Measurements from ENCODE around the gene SEPTIN8. TPM values are rescaled to one million over a fixed set of nuclear protein-coding genes. Genes with fewer than 3 reads are reported as not detected.
A peak's percentile ranks its signal among the peaks of the same experiment; 100 is the strongest.

Gene SEPTIN8
- polyA plus RNA-seq, 1 donor (not counting 4 experiments of a cell fraction or from before 2014, with no cell fraction given): 46.4 TPM

DNA sequence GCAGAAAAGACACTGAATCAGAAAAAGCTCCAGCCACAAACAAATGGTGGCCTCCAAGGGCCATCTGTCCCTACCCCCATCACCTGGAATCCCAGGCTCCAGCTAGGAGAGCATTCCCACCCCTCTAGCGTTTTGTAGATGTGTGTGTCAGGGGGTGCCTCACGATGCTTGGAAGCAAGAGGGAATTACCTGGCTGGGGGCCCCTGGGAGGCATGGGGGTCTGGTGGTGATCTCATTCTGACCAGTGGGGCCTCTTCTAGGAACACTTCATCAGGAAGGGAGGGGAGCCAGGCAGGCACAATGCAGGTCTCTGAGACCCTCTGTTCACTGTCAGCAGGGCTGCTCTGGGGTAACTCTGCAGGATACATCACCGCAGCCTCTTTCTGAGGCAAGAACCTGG is 47.4 kb upstream of the SEPTIN8 start:
- dilution Hi-C loops (cut with MboI; ENCODE audit: extremely low pct_ligation_motif_present, low sequenced_read_pairs): no loop called here
- Histone ChIP-seq H3K27ac (ENCODE audit: control insufficient read depth, insufficient read depth, low read length) (no peak overlapping the region), H2AFZ (ENCODE audit: control insufficient read depth, low read length) (no peak overlapping the region), H3K9me1 (ENCODE audit: control insufficient read depth, extremely low read depth, insufficient read depth, low read length) (no peaks in the 10 kb centered on the region), H3K9me3 (ENCODE audit: control insufficient read depth, low read depth, low read length) (no peaks in the 10 kb centered on the region), H3K79me2 (ENCODE audit: control insufficient read depth, insufficient read depth, low read length) (no peaks in the 10 kb centered on the region), H3K4me2 (ENCODE audit: control insufficient read depth, extremely low read depth, insufficient read depth, low read depth, low read length) (no peak overlapping the region), H3K36me3 (ENCODE audit: control insufficient read depth in 2 of 2, extremely low read depth in 1 of 2, insufficient read depth in 2 of 2, low read length in 2 of 2) (no peaks in the 10 kb centered on the region), H3K4me3 (ENCODE audit: control insufficient read depth in 2 of 3, extremely low read depth in 1 of 3, insufficient read depth in 2 of 3, low read depth in 1 of 3, low read length in 3 of 3) (no peak overlapping the region), H3K9ac (ENCODE audit: control insufficient read depth, extremely low read depth, insufficient read depth, low read length) (no peak overlapping the region), H3K27me3 (ENCODE audit: control insufficient read depth, extremely low read depth, insufficient read depth, low read length) (peaks cover 24% of the 10 kb centered on the region), H3K4me1 (ENCODE audit: control insufficient read depth, extremely low read depth, insufficient read depth, low read length) (no peaks in the 10 kb centered on the region), H4K20me1 (ENCODE audit: control insufficient read depth, extremely low read depth, insufficient read depth, low read length) (no peaks in the 10 kb centered on the region)
- TF ChIP-seq EZH2 (IDR thresholded peaks at IDR 0.05; ENCODE audit: low read length): no peak
- TF ChIP-seq, protein P1, sequence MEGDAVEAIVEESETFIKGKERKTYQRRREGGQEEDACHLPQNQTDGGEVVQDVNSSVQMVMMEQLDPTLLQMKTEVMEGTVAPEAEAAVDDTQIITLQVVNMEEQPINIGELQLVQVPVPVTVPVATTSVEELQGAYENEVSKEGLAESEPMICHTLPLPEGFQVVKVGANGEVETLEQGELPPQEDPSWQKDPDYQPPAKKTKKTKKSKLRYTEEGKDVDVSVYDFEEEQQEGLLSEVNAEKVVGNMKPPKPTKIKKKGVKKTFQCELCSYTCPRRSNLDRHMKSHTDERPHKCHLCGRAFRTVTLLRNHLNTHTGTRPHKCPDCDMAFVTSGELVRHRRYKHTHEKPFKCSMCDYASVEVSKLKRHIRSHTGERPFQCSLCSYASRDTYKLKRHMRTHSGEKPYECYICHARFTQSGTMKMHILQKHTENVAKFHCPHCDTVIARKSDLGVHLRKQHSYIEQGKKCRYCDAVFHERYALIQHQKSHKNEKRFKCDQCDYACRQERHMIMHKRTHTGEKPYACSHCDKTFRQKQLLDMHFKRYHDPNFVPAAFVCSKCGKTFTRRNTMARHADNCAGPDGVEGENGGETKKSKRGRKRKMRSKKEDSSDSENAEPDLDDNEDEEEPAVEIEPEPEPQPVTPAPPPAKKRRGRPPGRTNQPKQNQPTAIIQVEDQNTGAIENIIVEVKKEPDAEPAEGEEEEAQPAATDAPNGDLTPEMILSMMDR (optimal IDR thresholded peaks at IDR 0.05 in 1 of 3, IDR thresholded peaks at IDR 0.05 in 1 of 3, conservative IDR thresholded peaks at IDR 0.05 in 1 of 3; ENCODE audit: extremely low read depth in 1 of 3, insufficient read depth in 2 of 3, low read length in 3 of 3): no peak
- FAIRE-seq: no peak
- DNase-seq (ENCODE audit: low read depth, low spot score): no peak

DNA sequence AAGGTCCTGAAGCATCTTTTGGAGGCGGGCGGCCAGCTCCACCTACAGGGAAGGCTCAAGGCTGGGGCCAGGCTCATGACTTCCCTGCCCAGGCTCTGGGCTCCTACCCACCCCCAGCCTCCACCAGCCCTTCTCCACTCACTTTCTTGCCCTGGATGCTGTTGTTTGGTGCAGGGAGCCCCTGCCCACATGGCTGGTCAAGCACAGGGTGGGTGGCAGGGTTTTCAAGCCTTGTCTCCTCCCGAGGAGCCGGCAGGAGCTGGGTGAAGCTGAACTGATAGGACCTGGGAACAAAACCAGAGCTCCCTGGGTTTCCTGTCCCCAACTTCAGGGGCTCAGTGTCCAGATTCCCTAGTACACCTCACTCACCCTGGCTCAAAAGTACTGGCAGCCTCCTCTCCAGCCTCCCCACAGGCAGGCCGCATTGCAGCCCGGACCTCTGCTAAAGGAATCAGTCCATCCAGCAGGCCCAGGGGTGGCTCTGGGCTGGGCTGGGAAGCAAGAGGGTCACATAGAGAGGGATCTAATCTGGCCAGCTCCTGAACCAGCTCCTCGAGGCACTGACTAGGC is 46.5 kb upstream of the SEPTIN8 start:
- no peak overlapping the region for H3K27ac ChIP-seq (ENCODE audit: control insufficient read depth, insufficient read depth, low read length)
- DNase-seq (ENCODE audit: low read depth, low spot score): no peak
- dilution Hi-C loops (cut with MboI; ENCODE audit: extremely low pct_ligation_motif_present, low sequenced_read_pairs): no loop called here
- peak overlapping the region; percentile 63 for H2AFZ ChIP-seq (ENCODE audit: control insufficient read depth, low read length)
- no peaks in the 10 kb centered on the region for H3K9me1 ChIP-seq (ENCODE audit: control insufficient read depth, extremely low read depth, insufficient read depth, low read length)
- H3K79me2 ChIP-seq (ENCODE audit: control insufficient read depth, insufficient read depth, low read length): no peaks in the 10 kb centered on the region
- H3K4me2 ChIP-seq (ENCODE audit: control insufficient read depth, extremely low read depth, insufficient read depth, low read depth, low read length): peak overlapping the region; percentile 58
- H3K27me3 ChIP-seq (ENCODE audit: control insufficient read depth, extremely low read depth, insufficient read depth, low read length): peaks cover 31% of the 10 kb centered on the region
- no peak for FAIRE-seq
- no peaks in the 10 kb centered on the region for H3K9me3 ChIP-seq (ENCODE audit: control insufficient read depth, low read depth, low read length)
- TF ChIP-seq, protein P1 (optimal IDR thresholded peaks at IDR 0.05 in 1 of 3, IDR thresholded peaks at IDR 0.05 in 1 of 3, conservative IDR thresholded peaks at IDR 0.05 in 1 of 3; ENCODE audit: extremely low read depth in 1 of 3, insufficient read depth in 2 of 3, low read length in 3 of 3): no peak
- TF ChIP-seq EZH2 (IDR thresholded peaks at IDR 0.05; ENCODE audit: low read length): no peak
- no peaks in the 10 kb centered on the region for H4K20me1 ChIP-seq (ENCODE audit: control insufficient read depth, extremely low read depth, insufficient read depth, low read length)
- H3K4me1 ChIP-seq (ENCODE audit: control insufficient read depth, extremely low read depth, insufficient read depth, low read length): no peaks in the 10 kb centered on the region
- no peaks in the 10 kb centered on the region for H3K36me3 ChIP-seq (ENCODE audit: control insufficient read depth in 2 of 2, extremely low read depth in 1 of 2, insufficient read depth in 2 of 2, low read length in 2 of 2)
- H3K9ac ChIP-seq (ENCODE audit: control insufficient read depth, extremely low read depth, insufficient read depth, low read length): no peak overlapping the region
- H3K4me3 ChIP-seq (ENCODE audit: control insufficient read depth in 2 of 3, extremely low read depth in 1 of 3, insufficient read depth in 2 of 3, low read depth in 1 of 3, low read length in 3 of 3): no peak overlapping the region
